ENCODE data around the gene TBC1D5. TPM values are rescaled to one million over a fixed set of nuclear protein-coding genes. Genes with fewer than 3 reads are reported as not detected.

Gene TBC1D5
- total and polyA plus RNA-seq, 2 of the 4 experiments (the other 2 are of a cell fraction) = 16.4 to 57.0 TPM

DNA sequence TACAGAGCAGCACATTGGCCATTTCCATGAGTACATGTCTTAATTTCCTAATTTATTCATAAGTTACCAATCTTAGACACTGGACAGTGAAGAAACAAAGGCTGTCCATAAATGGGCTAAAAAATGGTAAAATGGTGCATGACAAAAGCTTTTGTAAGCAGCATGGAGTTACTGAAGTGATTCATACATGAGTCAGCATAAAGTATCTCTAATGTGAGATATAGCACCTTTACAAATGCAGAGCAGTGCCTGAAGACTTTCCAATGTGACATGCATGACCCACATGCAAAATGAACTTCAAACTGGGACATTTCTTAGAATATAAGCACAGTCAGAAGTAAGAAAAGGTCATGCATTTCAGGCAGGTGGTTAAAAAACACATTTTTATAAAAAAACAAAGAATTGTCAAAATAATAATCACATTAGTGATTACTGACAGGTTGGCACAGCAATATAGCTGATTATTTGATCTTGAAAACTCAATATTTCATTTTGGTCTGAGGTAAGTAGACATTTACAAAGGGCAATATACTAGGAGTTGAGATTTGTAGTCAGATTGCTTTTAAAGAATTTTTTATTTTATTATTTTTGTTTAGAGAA lies 558.4 kb downstream of the TBC1D5 start:
- H2AK9ac ChIP-seq (replicated peaks; ENCODE audit: low read depth, low read length, poor library complexity) = no peak overlapping the region
- H3K79me1 ChIP-seq (ENCODE audit: low read depth in 1 of 2, low read length in 2 of 2) = no peaks in the 10 kb centered on the region
- no peak overlapping the region for H3K27ac ChIP-seq (ENCODE audit: insufficient read depth, low read length)
- in situ Hi-C loops (cut with MboI; ENCODE audit: low sequenced_read_pairs) (no loop called here), intact Hi-C loops (cut with micrococcal nuclease) (no loop called here), dilution Hi-C loops (cut with HindIII; ENCODE audit: low sequenced_read_pairs, unreplicated experiment) (loop anchor here (25.0 kb wide), 1 partner anchor 572 kb away; the partner anchor contains the start of gene DAZL)
- no peaks in the 10 kb centered on the region for H3K9me3 ChIP-seq (ENCODE audit: control insufficient read depth, insufficient read depth, low read length)
- ChIA-PET CTCF (interaction anchor here (0.8 kb wide), 1 partner anchor 29 kb away, joined by 3 read pairs; no protein-coding TSS in a partner anchor), POLR2A (ENCODE audit: unreplicated experiment) (interaction anchor here (0.5 kb wide), 1 partner anchor 30 kb away, joined by 15 read pairs; no protein-coding TSS in a partner anchor)
- H3K27me3 ChIP-seq (ENCODE audit: control insufficient read depth, insufficient read depth, low read length) = no peaks in the 10 kb centered on the region
- H3K9ac ChIP-seq (ENCODE audit: low read depth, low read length) = no peak overlapping the region
- peak overlapping the region; percentile 76; the same call in 1 of the 2 replicates for H2BK20ac ChIP-seq (ENCODE audit: low read depth, low read length)
- peak overlapping the region; percentile 67 for H2BK120ac ChIP-seq (ENCODE audit: low read depth, low read length)
- BruUV-seq (replicated peaks) = no TSS peak
- no peak overlapping the region for H3K4me2 ChIP-seq (ENCODE audit: low read depth, low read length)
- H3K4ac ChIP-seq (ENCODE audit: low read depth, low read length) = peak overlapping the region; percentile 36; the same call in 1 of the 2 replicates
- no peaks in the 10 kb centered on the region for H3K36me3 ChIP-seq (ENCODE audit: control insufficient read depth, insufficient read depth, low read length)
- no peaks in the 10 kb centered on the region; the same call in 1 of the 2 replicates for H3K4me1 ChIP-seq (ENCODE audit: control insufficient read depth, insufficient read depth, low read length)
- H4K5ac ChIP-seq (ENCODE audit: low read depth, low read length) = no peak overlapping the region
- H3K14ac ChIP-seq (replicated peaks; ENCODE audit: low read depth, low read length) = no peak overlapping the region
- no peak overlapping the region for H2BK5ac ChIP-seq (ENCODE audit: low read depth, low read length, poor library complexity, severe bottlenecking)
- peak; percentile 37 for ATAC-seq (ENCODE audit: low read depth)
- no peak overlapping the region for H2AK5ac ChIP-seq (ENCODE audit: low read depth, low read length)
- no peak overlapping the region for H3K4me3 ChIP-seq (ENCODE audit: insufficient read depth, low read depth, low read length)
- 0 out of 3 replicates have a peak overlapping the region, but pooled peaks have one; percentile 68 for H2BK15ac ChIP-seq (ENCODE audit: low read depth, low read length)
- no peak overlapping the region for H3K56ac ChIP-seq (ENCODE audit: extremely low read depth, insufficient read depth, low read length)
- peak overlapping the region; percentile 46; the same call in 1 of the 2 replicates for H4K91ac ChIP-seq (ENCODE audit: insufficient read depth, low read depth, low read length)
- no peaks in the 10 kb centered on the region for H4K20me1 ChIP-seq (ENCODE audit: insufficient read depth, low read length)
- no peaks in the 10 kb centered on the region for H3K9me1 ChIP-seq (ENCODE audit: insufficient read depth, low read length)
- peak overlapping the region; percentile 32 to 56; a peak in 2 of 4 replicates for H4K8ac ChIP-seq (ENCODE audit: low read depth in 2 of 2, low read length in 2 of 2)
- H3K23ac ChIP-seq (ENCODE audit: low read depth, low read length) = no peak overlapping the region
- no peak overlapping the region for H2AFZ ChIP-seq (replicated peaks; ENCODE audit: low read length, poor library complexity)
- TF ChIP-seq NFE2L2 (IDR thresholded peaks at IDR 0.05; ENCODE audit: low read depth, low read length) = peak; percentile 93
- no peak for TF ChIP-seq USF2 (IDR thresholded peaks at IDR 0.05; ENCODE audit: low read depth, low read length)
- no peak for TF ChIP-seq CTCF (conservative IDR thresholded peaks at IDR 0.05; ENCODE audit: low read depth, low read length)
- no peak for TF ChIP-seq FOS (IDR thresholded peaks at IDR 0.05; ENCODE audit: low read depth, low read length)
- peak; percentile 90 for TF ChIP-seq MAFK (IDR thresholded peaks at IDR 0.05; ENCODE audit: low read depth, low read length)
- TF ChIP-seq RAD21 (IDR thresholded peaks at IDR 0.05; ENCODE audit: low read length) = no peak
- TF ChIP-seq BHLHE40 (IDR thresholded peaks at IDR 0.05; ENCODE audit: low read depth, low read length) = no peak
- no peak for TF ChIP-seq MXI1 (IDR thresholded peaks at IDR 0.05; ENCODE audit: borderline replicate concordance, low read depth, low read length)
- peak overlapping the region; percentile 20; the same call in 1 of the 2 replicates for H3K18ac ChIP-seq (ENCODE audit: low read depth, low read length)
- peak; percentile 62 for DNase-seq

Measured in IMR-90 (cell line).